SU-DHL-6 (cell line): ENCODE data around the gene OTUD4.

Experiments
- H2AFZ ChIP-seq: fragments of 200-600 bp; sonication (generic); 2 replicates; pipeline ENCODE4 v1.6.1; 2014; ENCODE audit warnings: low read depth, mild to moderate bottlenecking, moderate library complexity, mixed read lengths, antibody characterized with exemption, low read length; ENCODE audit not compliant: severe bottlenecking
- H3F3A ChIP-seq: fragments of 200-600 bp; shearing (Covaris generic); 2 replicates; pipeline ENCODE4 v1.6.0; 2016; ENCODE audit warnings: antibody characterized with exemption, mild to moderate bottlenecking; ENCODE audit not compliant: insufficient read depth
- H3K27ac ChIP-seq: fragments of 200-600 bp; sonication (generic); 2 replicates; pipeline ENCODE4 v1.5.1; 2016; ENCODE audit warnings: low read depth, mild to moderate bottlenecking, low read length, moderate library complexity, mixed read lengths
- H3K27me3 ChIP-seq: fragments of 200-600 bp; sonication (generic), shearing (Covaris generic); 2 replicates; pipeline ENCODE4 v1.6.0; 2014; ENCODE audit warnings: mild to moderate bottlenecking, low read length
- H3K36me3 ChIP-seq: fragments of 200-600 bp; sonication (generic); 2 replicates; pipeline ENCODE4 v1.6.1; 2014; ENCODE audit warnings: mild to moderate bottlenecking, low read length, mixed read lengths
- H3K4me2 ChIP-seq: fragments of 300-600, 200-600 bp; shearing (Covaris generic), sonication (generic); 2 replicates; pipeline ENCODE4 v1.6.0; 2014; ENCODE audit warnings: low read length, low read depth, mild to moderate bottlenecking; ENCODE audit not compliant: poor library complexity, severe bottlenecking
- H3K4me3 ChIP-seq: fragments of 200-600 bp; sonication (generic); 2 replicates; pipeline ENCODE4 v1.5.1; 2014; ENCODE audit warnings: antibody characterized with exemption, low read length, mild to moderate bottlenecking, mixed read lengths; ENCODE audit not compliant: insufficient read depth, poor library complexity, severe bottlenecking
- H3K79me2 ChIP-seq: fragments of 200-600 bp; sonication (generic); 2 replicates; pipeline ENCODE4 v1.6.1; 2014; ENCODE audit warnings: mild to moderate bottlenecking, low read length, moderate library complexity; ENCODE audit not compliant: insufficient read depth
- H3K9ac ChIP-seq: fragments of 200-600 bp; sonication (generic); 2 replicates; pipeline ENCODE4 v1.7.0; 2014; ENCODE audit warnings: mild to moderate bottlenecking, low read length
- H3K9me2 ChIP-seq: fragments of 200-600 bp; sonication (generic); replicated peaks from 2 replicates; pipeline ENCODE4 v1.6.1; 2014; ENCODE audit warnings: low read length; ENCODE audit not compliant: insufficient read depth
- H3K9me3 ChIP-seq: fragments of 200-600 bp; sonication (generic); 2 replicates; pipeline ENCODE4 v1.6.1; 2014; ENCODE audit warnings: low read length, mixed read lengths; ENCODE audit not compliant: insufficient read depth
- H4K20me1 ChIP-seq: fragments of 200-600 bp; sonication (generic); 2 replicates; pipeline ENCODE4 v1.6.1; 2014; ENCODE audit warnings: low read depth, mild to moderate bottlenecking, antibody characterized with exemption, low read length, moderate library complexity, mixed read lengths
- EZH2phosphoT487 ChIP-seq: fragments of 200-600 bp; sonication (generic), shearing (Covaris generic); conservative IDR thresholded peaks from 2 replicates; pipeline ENCODE4 v1.6.1; 2018; ENCODE audit warnings: mild to moderate bottlenecking, antibody characterized with exemption, low read length, moderate library complexity, mixed read lengths
- TF ChIP-seq, protein P1 (sequence below): fragments of 200-600 bp; sonication (generic); IDR thresholded peaks from one replicate; pipeline ENCODE4 v1.5.1; 2017; ENCODE audit warnings: antibody characterized with exemption, mild to moderate bottlenecking, low read length, moderate library complexity; ENCODE audit not compliant: insufficient read depth, poor library complexity, severe bottlenecking

OTUD4 gene

DNA sequence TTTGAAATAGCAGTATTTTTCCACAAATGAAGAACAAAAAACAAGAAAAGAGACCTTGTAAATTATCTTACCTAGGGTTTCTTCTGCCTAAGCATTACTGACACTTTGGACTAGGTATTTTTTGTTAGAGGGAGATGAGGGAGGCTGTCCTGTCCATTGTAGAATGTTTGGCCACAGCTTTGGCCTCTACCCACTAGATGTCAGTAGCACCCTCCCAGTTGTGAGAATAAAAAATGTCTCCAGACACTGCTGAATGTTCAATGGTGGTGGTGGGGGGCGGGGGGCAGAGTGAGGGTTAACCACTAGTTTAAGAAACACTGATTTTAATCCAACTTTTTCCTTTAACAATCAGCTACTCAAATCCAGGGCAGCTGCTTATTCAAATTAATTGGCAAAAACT is 25.8 kb downstream of the OTUD4 start:
- Histone ChIP-seq H4K20me1 (no peaks in the 10 kb centered on the region; the same call in 1 of the 2 replicates), H3K9ac (no peak overlapping the region), H3F3A (peaks cover 4% of the 10 kb centered on the region), H3K4me2 (no peak overlapping the region), H3K79me2 (0 out of 2 replicates have a peak, but pooled peaks cover 4% of the 10 kb centered on the region), H3K4me3 (no peak overlapping the region), H3K36me3 (peaks cover 52% of the 10 kb centered on the region), H3K9me2 (no peaks in the 10 kb centered on the region), H3K27me3 (no peaks in the 10 kb centered on the region), H3K9me3 (no peaks in the 10 kb centered on the region), H2AFZ (no peak overlapping the region), H3K27ac (no peak overlapping the region)
- TF ChIP-seq EZH2phosphoT487: no peak
- TF ChIP-seq, protein P1, sequence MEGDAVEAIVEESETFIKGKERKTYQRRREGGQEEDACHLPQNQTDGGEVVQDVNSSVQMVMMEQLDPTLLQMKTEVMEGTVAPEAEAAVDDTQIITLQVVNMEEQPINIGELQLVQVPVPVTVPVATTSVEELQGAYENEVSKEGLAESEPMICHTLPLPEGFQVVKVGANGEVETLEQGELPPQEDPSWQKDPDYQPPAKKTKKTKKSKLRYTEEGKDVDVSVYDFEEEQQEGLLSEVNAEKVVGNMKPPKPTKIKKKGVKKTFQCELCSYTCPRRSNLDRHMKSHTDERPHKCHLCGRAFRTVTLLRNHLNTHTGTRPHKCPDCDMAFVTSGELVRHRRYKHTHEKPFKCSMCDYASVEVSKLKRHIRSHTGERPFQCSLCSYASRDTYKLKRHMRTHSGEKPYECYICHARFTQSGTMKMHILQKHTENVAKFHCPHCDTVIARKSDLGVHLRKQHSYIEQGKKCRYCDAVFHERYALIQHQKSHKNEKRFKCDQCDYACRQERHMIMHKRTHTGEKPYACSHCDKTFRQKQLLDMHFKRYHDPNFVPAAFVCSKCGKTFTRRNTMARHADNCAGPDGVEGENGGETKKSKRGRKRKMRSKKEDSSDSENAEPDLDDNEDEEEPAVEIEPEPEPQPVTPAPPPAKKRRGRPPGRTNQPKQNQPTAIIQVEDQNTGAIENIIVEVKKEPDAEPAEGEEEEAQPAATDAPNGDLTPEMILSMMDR: peak; percentile 39

DNA sequence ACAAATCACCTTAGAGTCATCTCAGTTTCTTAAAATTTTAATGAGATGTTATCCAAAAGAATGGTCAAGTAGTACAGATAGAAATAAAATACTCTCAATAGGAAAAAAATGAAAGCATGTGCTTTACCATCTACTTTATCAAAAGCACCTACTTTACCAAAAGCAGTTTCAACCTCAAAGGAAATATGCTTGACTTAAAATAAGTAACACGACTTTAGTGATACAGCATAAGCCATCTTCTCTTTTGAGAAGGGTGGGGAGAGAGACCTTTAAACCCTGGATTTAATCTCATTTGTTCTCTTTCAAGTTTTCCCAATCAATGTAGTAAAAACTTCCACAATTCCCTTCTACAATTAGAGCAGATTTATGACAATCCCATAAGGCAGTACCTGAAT is 26.5 kb downstream of the OTUD4 start:
- Histone ChIP-seq H3K36me3 (peaks cover 54% of the 10 kb centered on the region), H4K20me1 (no peaks in the 10 kb centered on the region; the same call in 1 of the 2 replicates)

DNA sequence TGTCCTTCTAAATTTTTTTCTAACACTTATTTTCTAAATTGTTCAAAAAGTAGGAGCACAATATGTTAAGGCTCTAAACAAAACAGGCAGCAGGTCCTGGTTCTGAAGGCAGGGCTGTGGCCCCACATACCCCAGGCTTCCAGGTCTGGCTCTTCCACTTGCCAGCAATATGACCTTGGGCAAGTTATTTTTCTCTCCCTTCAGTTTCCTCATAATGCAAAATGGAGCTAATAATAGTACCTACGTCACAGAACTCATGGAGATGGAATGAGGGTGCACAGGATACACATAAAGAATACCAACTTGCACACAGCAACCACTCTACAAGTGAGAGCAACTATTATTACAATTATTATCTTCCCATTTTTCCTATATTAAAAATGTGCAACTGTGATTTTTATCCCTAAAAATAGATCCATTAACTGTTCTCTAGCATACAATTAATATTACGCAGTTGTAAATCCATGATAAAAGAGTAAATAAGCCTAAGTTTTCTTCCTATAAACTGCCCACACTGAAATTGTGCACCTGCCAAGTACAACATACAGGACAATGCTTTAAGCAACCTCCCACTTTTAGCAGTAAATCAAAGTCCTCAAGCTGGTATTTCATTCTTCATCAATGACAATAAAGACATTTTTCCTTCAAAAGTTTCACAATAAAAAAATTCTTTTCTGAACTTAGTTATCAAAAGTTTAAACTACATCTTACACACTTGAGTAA is 27.0 kb downstream of the OTUD4 start:
- Histone ChIP-seq H4K20me1 (no peaks in the 10 kb centered on the region; the same call in 1 of the 2 replicates), H3K4me2 (no peak overlapping the region), H3K4me3 (no peak overlapping the region), H3K27ac (no peak overlapping the region), H3F3A (peaks cover 4% of the 10 kb centered on the region; the same call in 1 of the 2 replicates), H3K9me2 (no peaks in the 10 kb centered on the region), H3K9me3 (no peaks in the 10 kb centered on the region), H3K9ac (no peak overlapping the region), H3K27me3 (no peaks in the 10 kb centered on the region), H2AFZ (no peak overlapping the region), H3K79me2 (0 out of 2 replicates have a peak, but pooled peaks cover 4% of the 10 kb centered on the region), H3K36me3 (peaks cover 53% of the 10 kb centered on the region)
- TF ChIP-seq, protein P1: no peak
- no peak for TF ChIP-seq EZH2phosphoT487

More for the DNA sequence above, 26.5 kb downstream of the OTUD4 start:
- Histone ChIP-seq H2AFZ (no peak overlapping the region), H3K9me3 (no peaks in the 10 kb centered on the region), H3K9me2 (no peaks in the 10 kb centered on the region), H3K4me2 (no peak overlapping the region), H3F3A (peaks cover 4% of the 10 kb centered on the region), H3K27me3 (no peaks in the 10 kb centered on the region), H3K9ac (no peak overlapping the region), H3K79me2 (0 out of 2 replicates have a peak, but pooled peaks cover 4% of the 10 kb centered on the region), H3K4me3 (no peak overlapping the region), H3K27ac (no peak overlapping the region)
- no peak for TF ChIP-seq EZH2phosphoT487
- TF ChIP-seq, protein P1: no peak
